ENCODE data around the gene NPSR1. TPM values are rescaled to one million over a fixed set of nuclear protein-coding genes. Genes with fewer than 3 reads are reported as not detected.

The NPSR1 gene
- total RNA-seq, 1 experiment from 2014 or later: not detected

DNA sequence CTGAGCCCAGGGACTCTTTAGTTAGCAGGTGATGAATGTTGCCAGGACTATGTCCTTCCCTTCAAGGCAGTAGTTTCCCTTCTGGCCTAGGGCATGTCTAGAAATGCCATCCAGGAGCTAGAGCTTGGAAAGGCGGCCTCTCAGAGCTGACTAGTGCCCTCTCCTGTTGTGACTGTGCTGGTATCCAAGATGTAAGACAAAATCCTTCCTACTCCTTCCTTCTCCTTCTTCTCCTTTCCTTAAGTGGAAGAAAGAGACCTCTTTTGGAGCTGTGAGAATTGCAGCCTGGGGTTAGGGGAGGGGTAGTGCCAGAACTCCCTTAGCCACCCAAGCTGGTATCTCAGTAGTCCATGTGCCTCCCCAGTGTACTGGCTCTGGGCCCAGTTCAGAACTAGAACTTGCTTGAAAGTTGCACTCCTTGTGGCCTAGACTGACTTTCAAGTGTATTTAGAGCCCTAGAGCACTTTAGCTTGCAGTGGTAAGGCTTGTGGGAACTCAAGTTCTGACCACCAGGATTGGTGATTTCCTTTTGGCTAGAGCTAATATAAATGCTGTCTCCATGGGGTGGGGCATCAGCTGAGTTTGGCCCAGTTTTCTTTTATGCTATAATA is 118.8 kb downstream of the NPSR1 start:
- Mint-ChIP-seq H3K4me1 (peaks cover 13% of the 10 kb centered on the region in 2 experiments), H3K9me3 (no peaks in the 10 kb centered on the region), H3K36me3 (ENCODE audit: insufficient read depth in 1 of 3, low read depth in 3 of 3) (no peaks in the 10 kb centered on the region), H3K4me3 (no peak overlapping the region), H3K27ac (no peak overlapping the region), H3K27me3 (ENCODE audit: low read depth) (no peaks in the 10 kb centered on the region)
- no peaks in the 10 kb centered on the region for H3K23me2 ChIP-seq (ENCODE audit: insufficient read length, low read depth, low read length, poor library complexity, severe bottlenecking)
- H3K27me3 ChIP-seq (ENCODE audit: insufficient read depth, low read length): no peaks in the 10 kb centered on the region
- peaks cover 5% of the 10 kb centered on the region; the same call in 1 of the 2 replicates for H3K4me1 ChIP-seq (ENCODE audit: insufficient read depth, low read length)
- no peaks in the 10 kb centered on the region for H3K79me1 ChIP-seq (ENCODE audit: insufficient read depth, low read depth, low read length, poor library complexity, severe bottlenecking)
- no peak overlapping the region for H3K18ac ChIP-seq (ENCODE audit: insufficient read length, low read depth, low read length)
- H4K5ac ChIP-seq (ENCODE audit: insufficient read length, low read depth, low read length): no peak overlapping the region
- H3K9me3 ChIP-seq (ENCODE audit: control insufficient read depth, low read depth, low read length): no peaks in the 10 kb centered on the region
- TF ChIP-seq, protein P1, sequence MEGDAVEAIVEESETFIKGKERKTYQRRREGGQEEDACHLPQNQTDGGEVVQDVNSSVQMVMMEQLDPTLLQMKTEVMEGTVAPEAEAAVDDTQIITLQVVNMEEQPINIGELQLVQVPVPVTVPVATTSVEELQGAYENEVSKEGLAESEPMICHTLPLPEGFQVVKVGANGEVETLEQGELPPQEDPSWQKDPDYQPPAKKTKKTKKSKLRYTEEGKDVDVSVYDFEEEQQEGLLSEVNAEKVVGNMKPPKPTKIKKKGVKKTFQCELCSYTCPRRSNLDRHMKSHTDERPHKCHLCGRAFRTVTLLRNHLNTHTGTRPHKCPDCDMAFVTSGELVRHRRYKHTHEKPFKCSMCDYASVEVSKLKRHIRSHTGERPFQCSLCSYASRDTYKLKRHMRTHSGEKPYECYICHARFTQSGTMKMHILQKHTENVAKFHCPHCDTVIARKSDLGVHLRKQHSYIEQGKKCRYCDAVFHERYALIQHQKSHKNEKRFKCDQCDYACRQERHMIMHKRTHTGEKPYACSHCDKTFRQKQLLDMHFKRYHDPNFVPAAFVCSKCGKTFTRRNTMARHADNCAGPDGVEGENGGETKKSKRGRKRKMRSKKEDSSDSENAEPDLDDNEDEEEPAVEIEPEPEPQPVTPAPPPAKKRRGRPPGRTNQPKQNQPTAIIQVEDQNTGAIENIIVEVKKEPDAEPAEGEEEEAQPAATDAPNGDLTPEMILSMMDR (conservative IDR thresholded peaks at IDR 0.05): peak; percentile 40; the same call in 2 of the 3 replicates
- no peak overlapping the region for H2AFZ ChIP-seq (ENCODE audit: low read length)
- no peak overlapping the region for H4K8ac ChIP-seq (replicated peaks; ENCODE audit: insufficient read length, low read depth, low read length)
- H4K20me1 ChIP-seq (ENCODE audit: control insufficient read depth, insufficient read depth, insufficient read length): no peaks in the 10 kb centered on the region
- peak; percentile 44 for DNase-seq
- no peak overlapping the region for H2AK5ac ChIP-seq (ENCODE audit: insufficient read length, low read length)
- H3K56ac ChIP-seq (ENCODE audit: insufficient read length, low read depth, low read length): no peak overlapping the region
- H2BK5ac ChIP-seq (ENCODE audit: insufficient read length, low read length): no peak overlapping the region
- no CpG with 5 or more reads among the region's 1 CpG for WGBS (ENCODE audit: extremely low coverage, insufficient read length, low lambda C conversion rate)
- H3K79me2 ChIP-seq (ENCODE audit: insufficient read depth, low read length): no peaks in the 10 kb centered on the region
- H3K23ac ChIP-seq (ENCODE audit: insufficient read length, low read depth, low read length): no peak overlapping the region
- H3K4ac ChIP-seq (ENCODE audit: low read depth, low read length): no peak overlapping the region
- H2BK120ac ChIP-seq (ENCODE audit: low read depth, low read length, poor library complexity, severe bottlenecking): no peak overlapping the region
- H2BK15ac ChIP-seq (ENCODE audit: low read depth, low read length): no peak overlapping the region; the same call in 1 of the 2 replicates
- no peak overlapping the region for H3T11ph ChIP-seq (ENCODE audit: low read length)
- no peak overlapping the region for H2BK20ac ChIP-seq (ENCODE audit: low read depth, low read length, poor library complexity, severe bottlenecking)
- no peak overlapping the region for H3K4me2 ChIP-seq (ENCODE audit: insufficient read depth, insufficient read length, low read length)
- no peak overlapping the region for H2BK12ac ChIP-seq (ENCODE audit: insufficient read length, low read depth, low read length)
- no peak overlapping the region for H3K14ac ChIP-seq (ENCODE audit: insufficient read depth, low read length)
- H3K27ac ChIP-seq (ENCODE audit: insufficient read length, low read depth, low read length): no peak overlapping the region
- no peak overlapping the region for H4K91ac ChIP-seq (ENCODE audit: insufficient read length, low read depth, low read length)
- H3K9ac ChIP-seq (ENCODE audit: extremely low read depth, insufficient read length, low read length): no peak overlapping the region
